Upper lobe of left lung (tissue), 6 donors: ENCODE data around the gene NINJ2. TPM values are rescaled to one million over a fixed set of nuclear protein-coding genes. Genes with fewer than 3 reads are reported as not detected.
A peak's percentile ranks its signal among the peaks of the same experiment; 100 is the strongest.

ENCODE experiments used
- ATAC-seq, 2 donors: fragments of 200-7000 bp; cut with Tn5 transposase; one replicate each; pipeline ENCODE4 v1.9.1; 2022; ENCODE audit warnings: mild to moderate bottlenecking in 2 of 2, moderate library complexity in 2 of 2; ENCODE audit not compliant: low FRiP score in 2 of 2
- DNase-seq, 2 donors: peaks; one replicate each; pipeline ENCODE4 v3.0.0-alpha.2; 2019 to 2020
- H3K27ac ChIP-seq, 4 donors: fragments of 200-600 bp; sonication (generic); one replicate each; pipeline ENCODE4 v1.5.1; 2016 to 2019
- H3K27me3 ChIP-seq, 4 donors: fragments of 200-600 bp; sonication (generic); one replicate each; pipeline ENCODE4 v1.5.1; 2017 to 2019
- H3K36me3 ChIP-seq, 4 donors: fragments of 200-600 bp; sonication (generic); one replicate each; pipeline ENCODE4 v1.5.1; 2016 to 2019
- H3K4me1 ChIP-seq, 4 donors: fragments of 200-600 bp; sonication (generic); one replicate each; pipeline ENCODE4 v1.5.1; 2018 to 2019
- H3K4me3 ChIP-seq, 4 donors: fragments of 200-600 bp; sonication (generic); one replicate each; pipeline ENCODE4 v1.5.1; 2017 to 2019; ENCODE audit warnings: mild to moderate bottlenecking in 2 of 4, moderate library complexity in 1 of 4
- H3K9me3 ChIP-seq, 4 donors: fragments of 200-600 bp; sonication (generic); one replicate each; pipeline ENCODE4 v1.5.1; 2018 to 2019
- CTCF ChIP-seq, 6 experiments: fragments of 450-650 bp in 4 of 6; fragments of 200-600 bp in 2 of 6; sonication (generic) in 2 of 6; IDR thresholded peaks; one replicate each; pipeline ENCODE4 v1.5.1; 2016 to 2019; ENCODE audit warnings: antibody characterized with exemption in 6 of 6
- EP300 ChIP-seq, 4 donors: sonication (generic); formaldehyde crosslinking; IDR thresholded peaks; one replicate each; pipeline ENCODE4 v1.5.1; 2017; ENCODE audit warnings: antibody characterized with exemption in 4 of 4, control low read depth in 2 of 4
- POLR2A ChIP-seq, 4 donors: fragments of 450-650 bp; IDR thresholded peaks; one replicate each; pipeline ENCODE4 v1.5.1; 2016 to 2017; ENCODE audit warnings: antibody characterized with exemption in 4 of 4, mild to moderate bottlenecking in 2 of 4
- POLR2AphosphoS5 ChIP-seq, 2 donors: sonication (generic); formaldehyde crosslinking; IDR thresholded peaks; one replicate each; pipeline ENCODE4 v1.5.1; 2017; ENCODE audit warnings: antibody characterized with exemption in 2 of 2
- WGBS, 2 donors: methylation state at CpG; one replicate each; pipeline ENCODE4 v1.1.5; 2017 to 2018; 5-methylcytosine and 5-hydroxymethylcytosine counted together
- total RNA-seq, 6 donors: library from RNA; depleted of rRNA in 4 of 6; stranded (reverse); fragments of >200 nt in 4 of 6; gene quantifications; one replicate each; pipeline versions ENCODE4 v1.1.0 to v1.2.1, GENCODE V29; 2016 to 2021
- donor health status: DM: no; HTN: no; CAD: no; lungs with moderate emphysema.
- donor health status: DM: no; HTN: yes; CAD: no; lungs with severe emphysema.

Gene NINJ2
- total RNA-seq, 6 donors from 2014 or later, result 15.6 to 73.3 (median 36.2) TPM

- no peak for ATAC-seq
- WGBS, 2 donors, result 88 to 89% methylated on average over 7 of the region's 7 CpGs
- H3K27ac ChIP-seq, result no peak overlapping the region
Observed at GRCh38 chr12:693934-694533, 30.8 kb upstream of the NINJ2 start.

GRCh38 chr12:692274-692673, 29.0 kb upstream of the NINJ2 start:
- Histone ChIP-seq H3K27me3 (no peaks in the 10 kb centered on the region), H3K9me3 (peaks cover 0 to under 1% (median 0%) of the 10 kb centered on the region in 4 donors), H3K4me3 (no peak overlapping the region), H3K27ac (no peak overlapping the region), H3K36me3 (no peaks in the 10 kb centered on the region), H3K4me1 (no peaks in the 10 kb centered on the region)
- TF ChIP-seq CTCF (IDR thresholded peaks at IDR 0.05) (no peak), EP300 (IDR thresholded peaks at IDR 0.05) (no peak), POLR2A (IDR thresholded peaks at IDR 0.05) (no peak), POLR2AphosphoS5 (IDR thresholded peaks at IDR 0.05) (no peak)
- 89 to 93% methylated on average over 2 of the region's 2 CpGs for WGBS, 2 donors
- ATAC-seq (no peak), DNase-seq (no peak)

More at GRCh38 chr12:693934-694533, 30.8 kb upstream of the NINJ2 start:
- TF ChIP-seq POLR2AphosphoS5 (IDR thresholded peaks at IDR 0.05) (no peak), CTCF (IDR thresholded peaks at IDR 0.05) (no peak), POLR2A (IDR thresholded peaks at IDR 0.05) (no peak), EP300 (IDR thresholded peaks at IDR 0.05) (no peak)
- Histone ChIP-seq H3K27me3 (no peaks in the 10 kb centered on the region), H3K36me3 (no peaks in the 10 kb centered on the region), H3K4me1 (no peaks in the 10 kb centered on the region), H3K9me3 (peaks cover 3 to 17% (median 11%) of the 10 kb centered on the region in 4 donors), H3K4me3 (no peak overlapping the region)
- no peak for DNase-seq

- H3K27me3 ChIP-seq, result no peaks in the 10 kb centered on the region
- H3K4me3 ChIP-seq, result no peak overlapping the region
- 62 to 80% methylated on average over 12 of the region's 12 CpGs for WGBS, 2 donors
- TF ChIP-seq POLR2AphosphoS5 (IDR thresholded peaks at IDR 0.05), result peak in 1 of 2 donors; percentile 60
- peak in 3 of 4 donors; percentile 9 to 25 (median 25) for TF ChIP-seq EP300 (IDR thresholded peaks at IDR 0.05)
- TF ChIP-seq CTCF (IDR thresholded peaks at IDR 0.05), result no peak
- TF ChIP-seq POLR2A (IDR thresholded peaks at IDR 0.05), result no peak
- peaks cover 0 to 3% (median under 1%) of the 10 kb centered on the region in 4 donors for H3K4me1 ChIP-seq
- no peaks in the 10 kb centered on the region for H3K9me3 ChIP-seq
- ATAC-seq, result no peak
- H3K27ac ChIP-seq, result peak overlapping the region in 1 of 4 donors; percentile 5
- no peak for DNase-seq
- H3K36me3 ChIP-seq, result no peaks in the 10 kb centered on the region
Observed at GRCh38 chr12:690466-690865, 27.2 kb upstream of the NINJ2 start.

- Histone ChIP-seq H3K9me3 (no peaks in the 10 kb centered on the region), H3K4me1 (peaks cover 0 to 5% (median 2%) of the 10 kb centered on the region in 4 donors), H3K36me3 (no peaks in the 10 kb centered on the region), H3K4me3 (no peak overlapping the region), H3K27me3 (no peaks in the 10 kb centered on the region), H3K27ac (peak overlapping the region in 2 of 4 donors; percentile 36 to 44)
- ATAC-seq (peak; percentile 61 to 65), DNase-seq (peak in 1 of 2 donors; percentile 34)
- WGBS, 2 donors, result 14 to 37% methylated on average over 3 of the region's 3 CpGs
- TF ChIP-seq CTCF (IDR thresholded peaks at IDR 0.05), result no peak
- no peak for TF ChIP-seq POLR2AphosphoS5 (IDR thresholded peaks at IDR 0.05)
- TF ChIP-seq POLR2A (IDR thresholded peaks at IDR 0.05), result no peak
- no peak for TF ChIP-seq EP300 (IDR thresholded peaks at IDR 0.05)
Observed at GRCh38 chr12:685388-685787, 22.1 kb upstream of the NINJ2 start.

GRCh38 chr12:684416-684815, 21.2 kb upstream of the NINJ2 start:
- DNase-seq (no peak), ATAC-seq (no peak)
- no peak overlapping the region for H3K27ac ChIP-seq
- no peaks in the 10 kb centered on the region for H3K27me3 ChIP-seq
- WGBS, 2 donors, result 61 to 83% methylated on average over 4 of the region's 4 CpGs
- TF ChIP-seq EP300 (IDR thresholded peaks at IDR 0.05) (no peak), POLR2AphosphoS5 (IDR thresholded peaks at IDR 0.05) (no peak), CTCF (IDR thresholded peaks at IDR 0.05) (no peak), POLR2A (IDR thresholded peaks at IDR 0.05) (no peak)
- H3K9me3 ChIP-seq, result no peaks in the 10 kb centered on the region
- H3K4me3 ChIP-seq, result no peak overlapping the region
- H3K4me1 ChIP-seq, result peaks cover 0 to 5% (median 2%) of the 10 kb centered on the region in 4 donors
- H3K36me3 ChIP-seq, result no peaks in the 10 kb centered on the region
